NCI-H2171 treated with DMSO at 0.1 percent for 48 hours (cell line): ENCODE results near the gene VWA8.
A peak's percentile ranks its signal among the peaks of the same experiment; 100 is the strongest.

Experiments used
- DNase-seq: peaks from one replicate; lab custom pipeline; 2025; lab: John Stamatoyannopoulos, UW

VWA8 gene

DNA sequence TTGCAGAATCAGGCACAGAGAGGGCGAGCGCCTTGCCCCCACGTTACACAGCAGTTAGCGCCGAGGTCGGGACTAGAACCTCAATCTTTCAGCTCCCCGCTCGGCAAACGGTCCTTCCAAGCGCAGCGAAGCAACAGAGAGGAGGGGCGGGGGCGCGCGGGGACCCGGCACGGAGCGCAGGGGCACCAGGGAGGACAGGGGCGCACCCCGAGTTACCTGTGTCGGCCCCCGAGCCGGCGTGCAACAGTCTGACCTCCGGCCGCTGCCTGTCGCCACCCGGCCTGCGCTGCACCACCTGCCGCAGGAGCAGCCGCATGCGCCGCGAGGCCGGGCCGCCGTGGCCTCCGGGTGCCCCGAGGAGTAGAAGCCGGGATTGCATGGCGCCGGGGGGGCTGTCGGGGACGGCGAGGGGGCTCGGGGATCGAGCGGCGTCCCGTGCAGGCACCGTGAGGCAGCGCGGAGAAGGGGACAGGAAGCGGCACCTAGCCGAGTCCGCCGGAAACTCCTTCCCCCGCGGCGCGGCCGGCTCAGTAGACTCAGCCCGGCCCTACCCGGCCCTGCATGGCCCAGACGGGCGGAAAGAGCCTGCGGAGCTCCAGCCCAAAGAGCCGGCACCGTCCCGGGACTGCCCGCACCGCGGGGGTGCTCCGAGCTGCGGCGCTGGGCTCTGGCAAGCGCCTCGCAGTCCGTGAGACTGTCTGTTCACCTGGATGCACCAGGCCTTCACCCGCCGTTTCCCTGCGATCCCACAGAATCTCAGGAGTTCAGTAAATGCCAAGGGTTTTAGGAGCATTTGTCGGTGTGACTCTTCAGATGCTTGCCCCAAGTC lies at the start of gene VWA8:
Gene VWA8, minus strand, starts transcription at position 473 of the 829 bp plus-strand sequence. Its CDS starts 94 bp downstream, at position 379.
- DNase-seq: peak; percentile 64

DNA sequence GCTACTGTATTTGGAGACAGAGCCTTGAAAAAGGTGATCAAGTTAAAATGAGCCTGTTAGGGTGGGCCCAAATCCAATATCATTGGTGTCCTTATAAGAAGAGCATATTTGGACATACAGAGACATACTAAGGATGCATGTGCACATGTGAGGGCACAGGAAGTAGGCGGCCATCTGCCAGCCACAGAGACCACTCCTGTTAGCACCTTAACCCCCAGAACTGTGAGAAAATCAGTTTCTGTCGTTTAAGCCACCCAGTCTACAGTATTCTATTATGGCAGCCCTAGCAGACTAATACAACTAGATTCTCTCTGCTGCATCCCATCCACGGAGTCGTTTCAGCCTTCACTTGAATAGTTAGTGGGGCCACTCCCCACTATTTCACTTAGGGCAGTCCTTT lies 48.1 kb upstream of the VWA8 start:
- DNase-seq: no peak

DNA sequence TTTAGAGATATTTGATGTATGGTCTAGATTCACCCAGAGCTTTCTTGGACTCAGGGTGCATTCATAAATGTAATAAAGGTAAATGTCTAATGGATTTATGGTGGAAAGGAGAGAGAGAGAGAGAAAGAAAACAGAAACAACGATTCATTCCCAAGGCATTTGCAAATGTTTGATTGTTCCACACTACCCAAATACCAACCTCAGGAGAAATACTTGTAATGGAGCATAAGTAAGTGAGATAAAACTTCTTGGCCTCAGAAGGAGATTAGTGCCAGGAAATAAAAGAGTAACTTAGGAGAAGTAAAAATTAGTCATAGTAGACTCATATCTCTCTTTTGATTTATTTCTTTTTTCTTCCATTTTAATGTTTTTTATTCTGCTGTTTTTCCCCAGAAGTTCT lies 46.9 kb upstream of the VWA8 start:
- no peak for DNase-seq

DNA sequence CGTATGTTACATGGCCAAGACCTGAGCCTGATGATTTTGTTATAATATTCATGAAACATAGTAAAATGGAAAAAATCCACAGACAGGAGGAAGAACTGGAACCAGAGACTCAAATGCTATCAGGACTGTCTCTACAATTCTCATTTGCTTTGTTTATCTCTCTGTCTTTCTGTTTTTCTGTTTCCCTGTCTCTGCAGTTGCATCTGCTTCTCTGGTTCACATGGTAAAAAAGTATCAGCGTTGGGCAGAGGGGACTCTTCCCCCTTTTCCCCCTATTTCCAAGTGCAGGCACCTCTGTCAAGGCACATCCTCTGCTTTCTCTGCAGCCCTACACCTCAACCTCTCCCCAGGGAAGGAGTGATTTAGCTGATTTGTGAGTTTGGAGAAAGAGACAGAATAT lies 41.2 kb upstream of the VWA8 start:
- DNase-seq: no peak

DNA sequence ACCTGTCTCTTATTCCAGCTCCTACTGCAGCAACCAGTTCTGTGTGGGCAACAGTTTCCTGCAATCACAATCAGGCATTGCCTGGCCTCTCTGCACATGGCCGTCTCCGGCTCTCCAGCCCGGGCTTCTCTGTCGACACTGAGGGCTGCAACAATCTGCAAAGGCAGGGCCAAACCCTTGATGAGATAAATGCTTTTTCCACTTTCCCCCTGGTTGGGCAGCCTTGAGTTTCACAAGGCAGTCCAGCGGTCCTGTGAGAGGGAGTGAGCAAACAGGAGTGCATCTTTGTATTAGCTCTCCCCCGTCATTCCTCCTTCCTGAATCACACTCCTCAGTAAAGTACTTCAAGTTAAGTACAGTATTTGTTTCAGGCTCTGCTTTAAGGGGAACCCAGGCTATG lies 40.7 kb upstream of the VWA8 start:
- DNase-seq: no peak

DNA sequence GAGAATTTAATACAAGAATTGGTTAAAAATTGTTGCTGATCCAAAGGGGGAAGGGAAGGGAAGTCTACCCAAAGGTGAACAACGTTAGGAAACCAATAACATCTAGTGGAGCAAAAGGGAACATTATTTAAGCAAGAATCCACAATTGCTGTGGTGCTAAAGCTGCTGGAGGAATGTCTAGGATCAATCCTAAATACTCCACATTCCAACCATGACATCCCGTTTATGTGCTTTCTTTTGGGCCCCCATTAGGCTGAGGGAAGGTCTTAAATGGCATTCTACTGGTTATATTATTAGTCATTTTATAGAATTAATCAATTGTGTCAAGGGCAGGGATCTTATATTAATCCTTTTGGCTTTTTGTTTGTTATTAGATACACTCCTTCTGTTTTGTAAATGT lies 39.9 kb upstream of the VWA8 start:
- no peak for DNase-seq

DNA sequence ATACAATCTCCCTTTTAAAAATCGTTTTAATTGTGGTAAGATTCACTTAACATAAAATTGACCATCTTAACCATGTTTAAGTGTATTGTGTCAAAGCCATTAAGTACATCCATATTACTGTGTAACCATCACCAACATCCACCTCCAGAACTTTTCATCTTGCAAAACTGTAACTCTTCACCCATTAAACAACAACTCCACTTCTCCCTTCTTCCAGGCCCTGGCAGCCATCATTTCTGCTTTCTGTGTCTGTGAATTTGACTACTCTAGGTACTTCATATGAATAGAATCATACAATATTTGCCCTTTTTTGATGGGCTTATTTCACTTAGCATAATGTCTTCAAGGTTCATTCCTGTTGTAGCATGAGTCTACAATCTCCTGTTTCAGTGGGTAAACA lies 36.5 kb upstream of the VWA8 start:
- no peak for DNase-seq

DNA sequence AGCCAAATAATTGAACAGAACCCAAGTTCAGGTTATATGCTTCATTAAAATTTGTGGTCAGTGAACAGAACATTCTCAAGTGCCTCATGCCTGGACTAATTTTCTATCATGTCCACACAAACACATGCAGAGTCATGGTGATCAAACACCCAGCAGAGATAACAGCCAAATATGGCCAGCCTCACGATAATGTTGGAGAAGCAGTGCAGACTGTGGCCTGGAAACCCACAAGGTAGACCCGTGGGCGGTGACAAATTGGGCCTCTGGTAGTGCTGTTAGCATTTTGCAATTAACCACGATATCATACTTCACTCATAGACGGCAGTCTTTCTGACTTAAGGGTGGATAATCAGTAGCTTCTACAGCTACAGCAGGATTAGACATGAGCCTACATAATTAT lies 35.0 kb upstream of the VWA8 start:
- no peak for DNase-seq

DNA sequence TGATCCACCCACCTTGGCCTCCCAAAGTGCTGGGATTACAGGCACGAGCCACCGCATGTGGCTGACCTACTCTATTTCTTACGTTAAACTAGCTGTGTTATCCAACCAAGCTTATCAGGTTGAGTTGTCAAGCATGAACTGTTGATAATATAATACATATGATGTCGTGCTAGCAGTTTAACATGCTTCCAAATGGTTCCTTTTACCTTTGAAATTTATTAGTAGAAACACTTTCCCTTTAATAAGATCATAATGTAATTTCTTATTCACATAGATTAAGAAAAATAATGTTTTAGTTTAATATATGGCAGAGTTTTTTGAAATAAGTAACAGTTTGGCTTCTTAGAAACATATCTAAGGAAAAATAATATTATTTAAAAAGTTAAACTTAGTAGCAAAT lies 34.4 kb upstream of the VWA8 start:
- no peak for DNase-seq

DNA sequence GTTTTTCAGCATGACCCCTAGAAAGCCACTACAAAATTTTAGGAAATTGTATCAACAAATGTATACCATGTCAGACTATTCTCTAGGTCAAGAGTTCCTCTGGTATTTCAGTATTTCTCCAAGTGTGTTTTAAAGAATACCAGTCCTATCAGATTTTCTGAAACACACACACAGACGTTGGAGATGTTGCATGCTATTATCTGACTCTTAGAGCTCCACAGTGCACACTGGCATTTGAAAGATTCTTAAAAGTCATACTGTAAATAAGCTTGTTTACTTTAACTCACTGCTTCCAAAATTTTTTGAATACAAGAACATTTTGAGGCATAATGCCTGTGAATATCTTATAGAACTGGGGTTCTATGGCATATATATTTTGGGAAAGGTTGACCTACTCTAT lies 33.8 kb upstream of the VWA8 start:
- no peak for DNase-seq

DNA sequence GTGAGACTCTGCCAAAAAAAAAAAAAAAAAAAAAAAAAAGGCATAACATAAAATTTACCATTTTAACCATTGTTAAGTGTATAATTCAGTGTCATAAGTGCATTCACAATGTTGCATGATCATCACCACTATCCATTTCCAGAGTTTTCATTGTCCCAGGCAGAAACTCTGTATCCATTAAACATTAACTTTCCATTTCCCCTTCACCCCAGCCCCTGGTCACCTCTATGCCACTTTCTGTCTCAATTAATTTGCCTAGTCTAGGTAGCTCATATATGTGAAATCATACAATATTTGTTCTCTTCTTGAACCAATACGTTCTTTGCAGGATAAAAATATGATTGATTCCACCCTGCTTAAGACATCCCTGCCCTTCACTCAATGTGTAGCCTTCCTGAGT lies 31.0 kb upstream of the VWA8 start:
- no peak for DNase-seq

DNA sequence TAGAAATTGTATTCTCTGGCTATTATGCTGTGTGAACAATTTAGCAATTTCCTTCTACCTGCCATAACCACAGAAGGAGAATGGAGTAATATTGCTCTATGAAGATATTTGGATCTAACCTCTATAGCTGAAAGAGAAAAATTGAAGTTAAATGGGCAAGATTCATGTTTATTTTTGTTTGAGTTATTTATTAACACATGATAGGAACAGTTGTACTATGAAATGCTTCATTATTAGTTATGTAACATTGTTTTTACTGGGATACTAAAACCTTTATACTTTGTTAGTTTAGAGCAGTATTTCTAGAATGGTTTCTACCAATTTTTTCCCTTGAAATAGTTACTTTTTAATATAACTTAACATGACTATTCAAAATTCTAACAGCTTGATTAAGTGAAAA lies 27.3 kb upstream of the VWA8 start:
- DNase-seq: no peak

DNA sequence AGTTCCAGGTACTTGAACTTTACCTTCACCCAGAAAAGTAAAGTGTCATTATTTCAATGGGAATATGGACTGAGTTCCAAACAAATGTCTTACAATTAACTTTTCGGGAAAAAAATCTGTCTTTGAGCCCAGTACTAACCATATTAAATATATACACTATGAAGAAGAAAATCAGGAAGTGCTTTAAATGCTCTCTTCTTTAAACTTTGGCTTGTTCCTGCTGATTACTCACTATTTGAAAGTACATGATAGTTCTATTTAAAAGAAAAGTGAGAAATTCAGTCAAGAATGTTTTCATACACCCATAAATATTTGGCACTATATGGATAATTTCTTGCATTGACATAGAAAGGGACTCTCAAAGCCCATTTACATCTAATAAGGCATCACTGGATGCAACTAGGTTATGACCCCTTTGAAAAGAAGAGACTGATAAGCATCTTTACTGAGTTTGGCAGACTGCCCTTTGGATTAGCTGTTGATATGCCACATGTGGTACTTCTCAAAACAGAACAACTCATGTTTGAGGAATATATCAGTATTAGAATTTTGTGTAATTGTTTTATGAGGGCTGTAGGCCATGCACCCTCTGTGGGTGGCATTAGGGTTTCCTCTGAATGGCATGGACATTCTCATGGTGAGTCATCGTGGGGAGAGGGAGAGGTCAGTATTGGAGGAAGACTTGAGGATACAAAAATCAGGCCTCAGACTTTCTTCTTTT lies 25.0 kb upstream of the VWA8 start:
- DNase-seq: no peak

DNA sequence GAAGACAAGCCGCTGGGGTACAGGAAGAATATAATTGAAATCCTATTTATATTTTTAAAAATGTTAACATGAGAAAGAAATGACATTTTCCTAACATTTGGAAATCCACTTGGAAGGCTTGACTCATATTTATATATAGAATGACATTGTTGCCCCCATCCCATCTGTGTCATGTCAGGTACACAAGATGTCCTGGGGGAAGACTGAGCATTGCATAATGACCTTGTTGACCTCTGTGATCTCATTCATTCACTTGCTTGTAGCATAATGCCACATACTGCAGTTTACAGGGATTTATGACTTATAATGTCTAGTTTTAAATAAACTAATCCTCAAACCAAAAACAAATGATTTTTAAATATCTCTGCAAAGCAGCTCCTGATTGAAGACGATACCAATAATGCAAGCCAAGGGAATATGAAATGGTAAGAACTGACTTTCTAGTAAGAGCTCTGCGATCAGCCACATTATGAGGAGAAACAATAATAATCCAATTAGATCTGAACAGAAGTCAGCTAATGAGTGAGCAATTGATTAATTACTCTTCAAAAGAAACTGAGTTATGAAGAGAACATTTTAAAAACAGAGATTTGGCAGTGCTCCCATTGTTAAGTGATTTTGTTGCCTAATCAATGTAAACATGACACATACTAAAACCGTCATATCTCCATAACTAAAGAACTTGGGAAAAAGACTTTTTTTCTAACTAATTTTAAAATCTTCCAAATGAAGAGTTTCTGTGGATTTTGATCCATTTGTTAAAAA lies 21.2 kb upstream of the VWA8 start:
- DNase-seq: no peak

DNA sequence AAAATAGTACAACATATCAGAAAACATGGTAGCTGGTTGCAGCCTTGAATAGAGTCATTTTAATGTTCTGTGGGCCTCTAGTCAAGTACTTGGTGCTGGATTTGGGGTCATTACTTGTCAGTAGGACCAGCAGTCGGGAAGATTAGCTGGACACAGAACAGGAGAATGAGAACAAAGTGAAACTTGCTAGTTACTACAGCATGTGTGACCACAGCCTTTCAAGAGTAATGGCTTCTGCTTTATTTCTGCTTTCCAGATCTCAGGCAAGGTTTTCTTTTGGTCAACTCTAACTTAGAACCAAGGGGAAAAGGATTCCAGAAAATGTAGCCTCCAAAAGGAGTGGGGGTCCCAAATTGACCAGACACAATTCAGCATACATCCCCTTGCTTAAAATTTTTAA lies 17.1 kb upstream of the VWA8 start:
- DNase-seq: no peak

DNA sequence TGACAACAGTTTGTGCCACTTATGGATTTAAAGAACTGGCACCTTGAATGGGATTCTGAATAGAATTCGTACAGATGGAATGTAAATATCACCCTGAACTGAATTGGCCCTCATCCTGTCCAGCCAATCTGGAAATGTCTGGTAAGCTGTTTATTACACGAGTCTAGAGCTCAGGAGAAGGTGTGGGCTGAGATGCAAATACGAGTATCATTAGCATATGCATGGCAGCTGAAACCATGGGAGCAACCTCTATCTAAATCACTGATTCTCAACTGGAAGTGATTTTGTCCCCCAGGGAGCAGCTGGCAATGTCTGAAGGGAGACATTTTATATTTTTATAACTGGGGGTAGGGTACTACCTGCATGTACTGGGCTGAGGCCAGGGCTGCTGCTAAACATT lies 15.6 kb upstream of the VWA8 start:
- no peak for DNase-seq

DNA sequence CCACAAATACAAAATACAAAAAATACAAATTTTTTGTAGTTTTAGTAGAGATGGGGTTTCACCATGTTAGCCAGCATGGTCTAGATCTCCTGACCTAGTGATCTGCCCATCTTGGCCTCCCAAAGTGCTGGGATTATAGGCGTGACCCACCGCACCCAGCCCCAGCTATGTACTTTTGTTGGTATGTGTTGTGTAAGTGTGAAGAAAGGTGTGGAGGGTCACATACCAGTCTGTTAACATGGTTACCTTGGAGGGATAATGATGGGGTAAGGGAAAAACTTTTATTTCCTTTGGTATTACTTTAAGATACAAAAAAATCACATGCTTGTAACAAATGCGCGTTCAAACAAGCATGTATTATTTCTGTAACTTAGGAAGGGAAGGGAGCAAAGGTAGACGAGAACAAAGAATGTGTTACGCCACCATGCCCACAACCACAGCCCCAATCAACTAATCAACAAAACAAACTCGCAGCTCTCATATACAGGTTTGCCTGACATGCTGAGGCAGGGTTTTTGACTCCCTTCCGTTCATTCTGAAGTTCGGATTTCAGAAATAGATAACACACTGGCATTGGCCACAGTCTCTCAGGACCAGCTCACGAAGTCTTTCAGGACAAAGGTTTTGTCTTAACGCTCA lies 13.5 kb upstream of the VWA8 start:
- DNase-seq: no peak

DNA sequence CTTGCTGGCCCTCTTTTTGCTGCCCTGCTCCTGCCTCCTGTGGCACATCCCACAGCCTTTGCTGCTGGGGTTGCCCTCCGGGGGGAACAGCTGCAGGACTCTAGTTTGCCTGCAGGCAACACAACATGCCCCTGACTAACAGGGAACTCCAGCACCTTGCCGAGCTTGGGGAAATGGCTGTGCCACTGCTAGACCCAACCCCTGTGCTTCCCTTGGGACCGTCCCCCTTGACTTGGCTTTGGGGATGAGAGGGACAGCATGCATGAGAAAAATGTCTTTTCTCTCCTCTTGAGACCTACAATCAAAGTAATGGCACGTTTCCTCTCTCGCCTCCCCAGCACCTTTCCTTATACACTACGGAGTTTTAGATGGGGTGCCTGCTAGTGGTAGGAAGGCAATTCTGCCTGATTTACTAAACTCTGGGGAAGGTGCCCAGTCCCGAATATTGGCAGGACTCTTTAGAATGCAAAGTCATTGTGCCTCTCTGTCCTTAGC lies 12.4 kb upstream of the VWA8 start:
- no peak for DNase-seq

DNA sequence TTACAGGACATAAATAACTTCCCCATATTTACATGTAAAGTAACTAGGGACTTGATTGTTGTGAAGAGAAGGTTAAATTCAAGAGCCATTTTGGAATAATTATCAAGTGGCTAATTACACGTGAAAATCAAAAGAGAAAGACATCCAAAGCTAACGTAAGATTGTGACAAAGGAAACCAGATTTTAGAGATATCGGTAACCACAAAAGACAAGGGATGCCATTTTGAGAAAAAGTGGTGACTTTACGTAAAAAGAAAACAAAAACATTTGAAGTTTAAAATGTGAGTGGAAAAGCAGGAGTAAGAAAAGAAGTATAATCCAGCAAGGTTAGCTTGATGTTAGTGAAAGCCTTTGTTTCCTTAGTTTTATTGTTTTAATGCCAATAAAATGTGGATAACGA lies 10.9 kb upstream of the VWA8 start:
- DNase-seq: no peak

DNA sequence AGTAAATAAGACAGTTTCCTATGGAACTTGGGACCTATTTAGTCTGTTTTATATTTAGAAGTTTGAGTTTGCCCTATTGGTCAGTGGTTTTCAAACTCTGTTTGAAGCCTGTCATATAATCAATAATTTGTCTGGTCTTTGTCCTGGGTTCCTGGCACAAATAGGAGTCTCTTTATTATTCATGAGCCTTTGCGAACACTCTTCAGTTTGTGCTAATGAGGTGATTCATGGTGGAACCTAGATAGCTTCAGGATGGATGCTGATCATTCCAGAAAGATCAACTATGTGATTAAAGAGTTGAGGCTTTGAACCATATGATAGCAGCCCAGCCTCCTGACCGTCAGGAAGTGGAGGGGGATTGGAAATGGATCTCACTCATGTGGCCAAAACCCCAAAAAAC lies 10.0 kb upstream of the VWA8 start:
- DNase-seq: no peak

DNA sequence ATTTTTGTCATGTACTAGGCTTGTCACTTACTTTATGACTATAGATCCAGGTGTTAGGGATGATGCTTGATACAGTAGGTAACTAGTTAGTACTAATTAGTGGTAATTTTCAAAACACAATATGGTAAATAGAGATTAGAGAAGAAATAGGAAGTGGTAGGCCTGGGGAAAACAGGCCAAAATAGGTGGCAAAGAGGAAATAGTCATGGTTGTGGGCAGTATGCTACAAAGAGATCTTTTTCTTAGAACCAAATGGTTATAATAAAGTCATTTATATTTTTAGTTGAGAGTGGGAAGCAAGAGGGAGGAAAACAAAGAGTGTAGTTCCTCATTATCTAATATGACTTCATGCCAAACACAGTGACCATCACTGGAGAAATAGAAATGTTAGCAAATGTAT lies 9.1 kb upstream of the VWA8 start:
- no peak for DNase-seq

DNA sequence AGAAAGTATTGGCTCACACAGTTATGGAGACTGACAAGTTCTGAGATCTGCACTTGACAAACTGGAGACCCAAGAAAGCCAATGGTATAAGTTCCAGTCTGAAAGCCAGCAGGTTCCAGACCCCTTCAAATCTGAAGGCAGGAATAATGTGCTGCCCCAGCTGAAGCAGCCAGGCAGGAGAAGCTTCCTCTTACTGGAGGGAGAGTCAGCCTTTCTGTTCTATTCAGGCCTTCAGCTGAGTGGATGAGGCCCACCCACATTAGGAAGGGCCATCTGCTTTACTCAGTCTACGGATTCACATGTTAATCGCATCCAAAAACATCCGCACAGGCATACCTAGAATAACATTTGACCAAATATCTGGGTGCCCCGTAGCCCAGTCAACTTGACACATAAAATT lies 8.2 kb upstream of the VWA8 start:
- DNase-seq: no peak
